H1 (cell line): Measurements from ENCODE around the gene FHOD1. TPM values are rescaled to one million over a fixed set of nuclear protein-coding genes. Genes with fewer than 3 reads are reported as not detected.

Experiments
- GABPA ChIP-seq: IDR thresholded peaks from 2 replicates; pipeline ENCODE4 v1.6.1; 2011; ENCODE audit warnings: mild to moderate bottlenecking, low read length, moderate library complexity, borderline replicate concordance; ENCODE audit not compliant: insufficient read depth
- polyA plus RNA-seq, 7 experiments: library from polyadenylated mRNA; depleted of rRNA in 3 of 7; stranded (reverse) in 5 of 7; unstranded in 2 of 7; fragments of >200 nt in 5 of 7; fragments of 200-250 nt in 2 of 7; gene quantifications; 1 replicate in 5 of 7; 2 replicates in 1 of 7; 4 replicates in 1 of 7; pipeline versions ENCODE4 v1.2.1 to v1.2.3, GENCODE V29; 2011 to 2013; ENCODE audit warnings: missing spikeins in 2 of 7, mixed read lengths in 2 of 7
- total RNA-seq: library from RNA; stranded (reverse); fragmentation: NEBNext Ultra II Directional; extraction: Animal tissue kit (Norgen Biotek cat#: 25700); gene quantifications from 2 replicates; pipeline ENCODE4 v1.2.1, GENCODE V29; 2021

Gene FHOD1
- total and polyA plus RNA-seq, 2 of the 8 experiments (the other 6 are each of a cell fraction or from before 2014, with no cell fraction given), result 31.3 to 60.7 TPM

DNA sequence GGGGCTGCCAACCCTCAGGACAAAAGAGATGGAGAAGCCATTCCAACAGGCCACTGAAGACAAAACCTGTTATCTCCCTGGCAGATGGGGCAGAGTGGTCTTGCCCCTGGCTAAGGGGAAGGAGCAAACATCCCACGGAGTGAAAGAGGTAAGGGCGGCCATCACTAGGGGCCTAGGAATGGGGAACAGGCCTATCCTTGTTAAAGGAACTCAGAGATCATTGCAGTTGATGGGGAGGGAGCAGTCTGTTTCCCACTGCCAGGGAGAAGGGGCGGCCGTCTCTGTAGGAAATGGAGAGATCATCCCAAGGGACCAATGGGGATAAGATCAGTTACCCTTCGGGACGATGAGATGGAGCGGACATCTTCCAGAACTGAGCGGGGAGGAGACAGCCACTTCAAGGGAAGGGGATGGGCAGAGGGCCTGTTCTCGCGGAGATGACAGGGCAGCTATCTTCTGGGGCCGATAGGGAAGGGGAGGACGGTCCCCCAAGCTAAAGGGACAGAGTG is 20.9 kb downstream of the FHOD1 start (continued):
- TF ChIP-seq GABPA, result no peak
